NCI-H82 treated with DMSO at 0.1 percent for 48 hours (cell line): ENCODE measurements around the gene SGF29.
"Not testable (repeated sequence)": the region's sequence is repeated elsewhere in the genome, so short reads cannot be mapped to it uniquely, and the experiment has no call there.

Experiments
- DNase-seq: peaks from one replicate; lab custom pipeline; 2025; ENCODE audit not compliant: unreplicated experiment; lab: John Stamatoyannopoulos, UW

SGF29 gene

DNA sequence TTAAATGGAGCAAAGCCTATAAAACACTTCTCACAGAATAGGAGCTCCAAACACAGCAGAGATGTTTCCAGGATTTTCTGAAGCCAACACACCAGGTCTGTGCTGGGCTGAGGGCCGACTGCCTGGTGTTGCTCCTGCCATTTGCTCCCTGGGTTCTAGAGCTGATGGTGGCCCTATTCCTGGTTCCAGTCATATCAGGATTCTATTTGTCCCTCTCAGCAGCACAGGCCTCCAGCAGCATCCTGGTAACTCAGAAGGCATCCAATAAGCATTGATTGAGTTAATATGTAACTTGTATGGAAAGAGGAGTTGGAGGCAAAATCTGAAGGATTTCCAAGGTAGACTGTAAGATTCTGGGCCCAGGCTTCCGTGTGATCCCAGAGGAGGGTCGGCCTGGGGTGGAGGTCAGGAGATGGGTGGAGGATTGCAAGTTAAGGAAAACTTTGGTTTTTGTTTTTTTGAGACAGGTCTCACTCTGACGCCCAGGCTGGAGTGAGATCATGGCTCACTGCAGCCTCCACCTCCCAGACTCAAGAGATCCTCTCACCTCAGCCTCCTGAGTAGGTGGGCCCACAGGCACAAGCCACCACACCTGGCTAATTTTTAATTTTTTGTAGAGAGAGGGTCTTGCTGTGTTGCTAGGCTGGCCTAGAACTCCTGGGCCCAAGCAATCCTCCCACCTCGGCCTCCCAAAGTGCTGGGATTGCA lies 20.6 kb upstream of the SGF29 start:
- no peak for DNase-seq

DNA sequence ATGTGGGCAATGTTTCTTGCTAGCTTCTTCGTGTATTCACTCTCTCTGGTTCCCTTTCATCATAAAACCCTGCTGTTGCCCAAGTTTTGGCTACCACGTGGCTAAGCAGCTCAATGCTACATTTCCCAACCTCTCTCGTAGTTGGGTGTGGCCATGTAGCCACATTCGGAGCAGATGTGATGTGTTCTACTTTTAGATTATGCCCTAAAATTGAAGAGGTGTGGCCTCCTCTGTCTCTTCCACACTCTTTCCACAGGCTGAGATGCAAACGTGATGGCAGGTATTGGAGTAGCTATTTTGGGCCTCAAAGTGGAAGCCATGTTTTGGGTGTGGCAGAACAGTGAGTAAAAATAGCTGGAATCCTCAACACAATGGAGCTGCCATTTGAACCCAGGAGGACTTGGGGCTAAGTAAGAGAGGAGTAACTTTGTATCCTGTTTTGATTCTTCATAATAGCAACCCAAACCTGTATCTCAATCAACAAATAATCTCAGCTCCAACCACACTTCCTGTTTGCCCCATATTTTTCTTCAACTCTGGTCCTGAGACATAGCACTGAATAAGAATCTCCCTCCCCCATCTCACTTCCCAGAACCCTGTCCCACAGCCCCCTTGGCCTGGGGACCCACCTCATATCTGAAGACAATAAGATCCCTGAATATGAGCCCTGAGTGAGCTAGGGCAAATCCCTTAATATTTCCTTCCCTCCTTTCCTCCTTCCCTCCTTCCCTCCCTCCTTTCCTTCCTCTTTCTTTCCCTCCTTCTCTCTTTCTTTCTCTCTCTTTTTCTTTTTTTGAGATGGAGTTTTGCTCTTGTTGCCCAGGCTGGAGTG lies 19.0 kb upstream of the SGF29 start:
- no peak for DNase-seq

- no peak for DNase-seq
Observed at GRCh38 chr16:28537076-28537475, 16.6 kb upstream of the SGF29 start.

GRCh38 chr16:28537964-28538732 lies 15.6 kb upstream of the SGF29 start:
- no peak for DNase-seq

GRCh38 chr16:28538733-28539596 lies 14.8 kb upstream of the SGF29 start, which contains the start of gene NUPR1:
Gene NUPR1, minus strand, starts transcription at chr16:28538974. Its CDS starts 67 bp downstream, at chr16:28538907.
- DNase-seq = no peak

DNA sequence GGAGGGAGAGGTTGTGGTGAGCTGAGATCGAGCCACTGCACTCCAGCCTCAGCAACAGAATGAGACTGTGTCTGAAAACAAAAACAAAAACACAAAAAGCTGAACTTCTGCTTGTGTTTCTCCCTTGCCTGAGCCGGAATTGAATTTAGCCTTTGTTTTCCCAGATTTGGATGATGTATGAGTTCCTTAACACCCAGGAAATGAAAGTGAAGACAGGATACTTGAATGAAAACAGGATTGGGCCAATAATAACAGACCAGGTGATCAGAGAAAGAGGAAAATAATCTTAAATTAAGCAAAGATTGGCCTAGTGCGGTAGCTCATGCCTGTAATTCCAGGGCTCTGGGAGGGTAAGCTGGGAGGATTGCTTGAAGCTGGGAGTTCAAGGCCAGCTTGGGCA lies 13.4 kb upstream of the SGF29 start:
- DNase-seq = no peak

- DNase-seq = no peak
Observed at GRCh38 chr16:28542646-28543045, 11.1 kb upstream of the SGF29 start.

DNA sequence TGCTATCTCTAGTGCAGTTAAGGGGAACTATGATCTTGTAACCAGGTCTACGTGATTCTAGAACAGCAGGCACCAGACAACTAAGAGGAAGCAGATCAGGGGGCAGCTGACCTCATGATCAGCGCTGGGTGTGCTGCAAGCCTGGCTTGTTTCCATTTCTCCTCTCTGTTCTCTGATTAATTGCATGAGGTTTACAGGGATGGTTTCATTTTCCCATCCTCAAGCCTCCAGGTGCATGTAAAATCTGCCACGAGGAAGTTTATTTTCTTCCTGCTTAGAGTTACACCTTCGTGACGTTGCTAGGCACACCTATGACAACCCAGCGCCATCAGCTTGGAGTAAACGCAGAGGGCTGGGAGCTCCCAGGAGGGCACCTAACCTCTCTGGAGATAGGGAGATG lies 10.6 kb upstream of the SGF29 start:
- DNase-seq = no peak

GRCh38 chr16:28544998-28545397 lies 8.7 kb upstream of the SGF29 start:
- DNase-seq = no peak

GRCh38 chr16:28545964-28546363 lies 7.8 kb upstream of the SGF29 start:
- not testable (repeated sequence) for DNase-seq

DNA sequence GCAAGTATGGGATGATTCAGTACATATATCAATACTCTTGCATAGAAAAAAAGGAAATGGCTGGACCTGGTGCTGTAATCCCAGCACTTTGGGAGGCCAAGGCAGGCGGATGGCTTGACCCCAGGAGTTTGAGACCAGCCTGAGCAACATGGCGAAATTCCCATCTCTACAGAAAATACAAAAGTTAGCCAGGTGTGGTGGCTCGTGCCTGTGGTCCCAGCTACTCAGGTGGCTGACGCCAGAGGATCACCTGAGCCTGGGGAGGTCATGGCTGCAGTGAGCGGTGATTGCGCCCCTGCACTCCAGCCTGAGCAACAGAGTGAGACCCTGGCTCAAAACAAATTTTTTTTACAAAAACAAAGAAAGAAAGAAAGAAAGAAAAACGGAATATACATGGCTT lies 7.1 kb upstream of the SGF29 start:
- no peak for DNase-seq

DNA sequence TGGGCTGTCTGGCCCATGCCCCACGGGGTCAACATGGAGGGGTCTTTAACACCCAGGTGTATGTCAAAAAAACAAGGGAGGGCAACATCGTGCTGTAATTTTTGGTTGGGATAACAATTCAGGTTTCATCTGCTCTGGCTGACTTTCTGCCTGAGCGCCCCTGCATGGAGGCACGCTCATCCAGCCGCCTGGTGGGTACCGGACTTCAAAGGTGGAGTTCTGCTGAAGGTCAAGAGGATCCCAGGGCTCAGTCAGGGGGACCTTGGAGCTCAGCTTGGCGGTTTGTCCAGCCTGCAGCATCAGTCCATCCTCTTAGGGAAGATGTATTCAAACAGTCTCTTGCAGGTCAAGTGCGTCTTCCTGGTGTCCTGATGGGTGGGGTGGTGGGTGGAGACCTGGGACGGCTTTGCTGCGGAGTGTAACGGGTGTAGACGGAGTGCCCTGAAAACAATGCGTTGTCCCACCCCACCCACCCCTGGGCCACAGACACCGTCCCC lies 5.4 kb upstream of the SGF29 start:
- DNase-seq = no peak

DNA sequence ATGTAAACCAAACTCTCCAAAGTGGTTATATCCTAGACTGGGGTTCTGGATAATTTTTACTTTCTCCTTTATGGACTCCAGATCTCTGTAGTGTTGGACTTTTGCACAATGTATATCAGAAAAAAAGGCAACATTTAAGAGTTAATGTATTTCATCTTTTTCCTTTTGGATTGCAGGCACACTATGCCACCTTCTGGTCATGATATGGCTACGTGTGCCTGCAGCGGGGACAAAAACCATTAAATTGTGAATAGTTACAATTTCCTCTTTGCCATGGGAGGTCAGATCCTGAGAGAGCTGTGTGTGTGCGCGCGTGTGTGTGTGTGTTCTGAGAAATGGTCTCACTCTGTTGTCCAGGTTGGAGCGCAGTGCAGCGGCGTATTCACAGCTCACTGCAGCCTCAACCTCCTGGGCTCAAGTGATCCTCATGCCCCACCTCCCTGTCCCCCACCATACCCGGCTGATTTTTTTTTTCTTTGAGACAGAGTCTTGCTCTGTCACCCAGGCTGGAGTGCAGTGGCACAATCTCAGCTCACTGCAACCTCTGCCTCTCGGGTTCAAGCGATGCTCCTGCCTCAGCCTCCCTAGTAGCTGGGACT lies 4.3 kb upstream of the SGF29 start:
- DNase-seq = no peak

GRCh38 chr16:28554634-28555423 lies 1.1 kb downstream of the SGF29 start:
- DNase-seq = no peak

DNA sequence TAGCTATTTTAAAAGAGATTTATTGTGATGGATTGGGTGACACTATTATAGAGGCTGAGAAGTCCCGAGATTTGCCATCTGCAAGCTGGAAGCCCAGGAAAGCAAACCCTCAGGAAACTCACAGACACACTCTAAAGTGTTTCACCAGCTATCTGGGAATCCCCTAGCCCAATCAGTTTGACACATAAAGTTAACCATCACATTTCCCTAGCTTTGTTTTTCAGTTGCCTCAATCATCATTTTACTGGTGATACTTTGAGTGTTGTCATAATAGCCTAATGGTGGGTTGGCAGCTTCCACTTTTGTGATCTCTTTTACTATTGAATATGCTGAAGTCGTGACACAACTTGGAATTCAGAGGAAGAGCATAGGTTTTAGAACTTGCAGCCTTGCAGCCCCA lies 1.8 kb downstream of the SGF29 start:
- no peak for DNase-seq

GRCh38 chr16:28556914-28557320 lies 3.2 kb downstream of the SGF29 start:
- DNase-seq = peak; percentile 83

GRCh38 chr16:28558456-28558855 lies 4.7 kb downstream of the SGF29 start:
- no peak for DNase-seq

DNA sequence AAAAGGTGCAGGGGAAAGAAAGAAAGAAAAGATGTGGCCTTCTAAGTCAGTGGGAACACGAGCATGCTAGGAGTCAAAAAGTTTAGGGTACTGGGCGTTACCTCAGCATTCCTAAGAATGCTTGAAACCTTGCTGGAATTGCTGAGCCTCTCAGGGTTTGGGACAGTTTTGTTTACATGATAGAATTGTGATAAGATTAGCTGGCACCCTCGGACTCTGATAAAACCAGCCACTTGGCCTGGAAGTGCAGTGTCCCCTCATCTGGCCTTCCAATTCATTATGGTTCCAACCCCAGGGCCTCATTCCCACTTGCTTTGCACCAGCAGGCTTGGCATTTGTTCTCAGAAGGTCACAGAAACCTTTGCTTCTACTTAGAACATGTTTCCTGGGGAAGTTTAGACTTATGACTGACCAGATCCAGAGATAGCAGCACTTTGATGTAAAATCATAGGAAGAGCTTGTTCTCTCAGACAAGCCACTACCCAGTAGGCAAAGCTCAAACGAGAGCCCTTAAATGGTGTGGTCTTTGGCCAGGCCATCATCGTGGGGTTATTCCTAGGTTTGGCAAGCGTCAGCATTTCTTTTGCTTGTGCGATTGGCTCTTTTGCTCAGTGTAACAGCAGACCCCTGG lies 8.0 kb downstream of the SGF29 start:
- DNase-seq = no peak

GRCh38 chr16:28562199-28562598 lies 8.5 kb downstream of the SGF29 start:
- DNase-seq = no peak
